ENCODE results near the gene CD2BP2. TPM values are rescaled to one million over a fixed set of nuclear protein-coding genes. Genes with fewer than 3 reads are reported as not detected.

Gene CD2BP2
- polyA plus RNA-seq, 6 donors from 2014 or later, result 24.2 to 36.1 (median 29.7) TPM

DNA sequence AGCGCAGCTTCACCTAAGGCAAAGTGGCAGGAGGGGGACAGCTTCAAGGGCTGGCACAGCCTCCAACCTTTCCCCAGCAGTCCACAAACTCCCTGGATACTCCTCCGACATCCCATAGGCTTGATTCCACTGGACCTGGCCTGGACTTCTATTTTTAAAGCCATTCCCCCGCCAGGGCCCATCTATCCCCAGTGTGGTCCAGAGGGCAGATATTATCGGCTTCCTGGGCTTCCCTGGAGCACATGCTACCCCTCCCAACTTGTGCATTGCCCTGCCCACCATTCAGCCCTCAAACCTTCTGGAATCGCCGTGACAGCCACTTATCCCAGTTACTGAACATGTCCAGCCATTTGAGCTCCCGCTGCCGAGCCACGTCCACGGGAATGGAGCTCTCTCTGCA is 10.1 kb upstream of the CD2BP2 start:
- Mint-ChIP-seq H3K27ac (no peak overlapping the region), H3K4me3 (no peak overlapping the region), H3K36me3 (peaks cover 7 to 15% of the 10 kb centered on the region in 2 donors), H3K9me3 (no peaks in the 10 kb centered on the region), H3K27me3 (no peaks in the 10 kb centered on the region), H3K4me1 (peaks cover 37 to 49% (median 45%) of the 10 kb centered on the region in 3 donors)
- DNase-seq (no peak), ATAC-seq (ENCODE audit: low read depth in 2 of 2) (no peak)

GRCh38 chr16:30361180-30361579 is 6.1 kb upstream of the CD2BP2 start:
- peaks cover 7 to 15% of the 10 kb centered on the region in 2 donors for H3K36me3 Mint-ChIP-seq
- H3K27me3 Mint-ChIP-seq, result no peaks in the 10 kb centered on the region
- DNase-seq, result no peak
- H3K9me3 Mint-ChIP-seq, result no peaks in the 10 kb centered on the region
- H3K27ac Mint-ChIP-seq, result peak overlapping the region in 1 of 6 donors; percentile 47
- peaks cover 15 to 26% (median 26%) of the 10 kb centered on the region in 3 donors for H3K4me1 Mint-ChIP-seq
- H3K4me3 Mint-ChIP-seq, result no peak overlapping the region
- no peak for ATAC-seq (ENCODE audit: low read depth in 2 of 2)

DNA sequence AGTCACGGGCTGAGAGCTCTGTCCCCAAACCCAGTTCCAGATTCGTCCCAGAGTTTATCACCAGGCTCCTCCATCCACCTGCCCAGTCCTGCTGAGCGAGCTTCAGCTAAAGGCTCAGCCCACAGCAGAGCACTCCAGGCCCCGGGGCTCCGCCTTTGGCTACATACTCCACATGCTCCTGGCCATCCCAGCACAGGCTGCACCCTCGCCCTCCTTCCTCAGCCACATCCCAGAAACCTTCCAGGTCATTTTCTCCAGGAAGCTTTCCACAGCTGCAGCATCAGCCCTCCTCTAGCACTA is 4.7 kb upstream of the CD2BP2 start:
- no peak overlapping the region for H3K27ac Mint-ChIP-seq
- H3K4me3 Mint-ChIP-seq, result peak overlapping the region in 1 of 8 donors; percentile 71
- H3K36me3 Mint-ChIP-seq, result peaks cover 7 to 15% of the 10 kb centered on the region in 2 donors
- no peaks in the 10 kb centered on the region for H3K27me3 Mint-ChIP-seq
- ATAC-seq (ENCODE audit: low read depth in 2 of 2), result no peak
- no peaks in the 10 kb centered on the region for H3K9me3 Mint-ChIP-seq
- peaks cover 19 to 33% (median 30%) of the 10 kb centered on the region in 3 donors for H3K4me1 Mint-ChIP-seq
- no peak for DNase-seq

GRCh38 chr16:30358990-30359870 is 4.1 kb upstream of the CD2BP2 start:
- no peak overlapping the region for H3K27ac Mint-ChIP-seq
- DNase-seq (no peak), ATAC-seq (ENCODE audit: low read depth in 2 of 2) (no peak)
- H3K36me3 Mint-ChIP-seq, result peaks cover 7 to 15% of the 10 kb centered on the region in 2 donors
- H3K4me3 Mint-ChIP-seq, result no peak overlapping the region
- H3K4me1 Mint-ChIP-seq, result peaks cover 23 to 38% (median 33%) of the 10 kb centered on the region in 3 donors
- H3K9me3 Mint-ChIP-seq, result no peaks in the 10 kb centered on the region
- H3K27me3 Mint-ChIP-seq, result no peaks in the 10 kb centered on the region

- H3K27ac Mint-ChIP-seq, result no peak overlapping the region
- no peak for DNase-seq
- H3K9me3 Mint-ChIP-seq, result no peaks in the 10 kb centered on the region
- no peak for ATAC-seq (ENCODE audit: low read depth in 2 of 2)
- H3K36me3 Mint-ChIP-seq, result peaks cover 7 to 15% of the 10 kb centered on the region in 2 donors
- H3K4me1 Mint-ChIP-seq, result peaks cover 27 to 45% (median 37%) of the 10 kb centered on the region in 3 donors
- no peaks in the 10 kb centered on the region for H3K27me3 Mint-ChIP-seq
- H3K4me3 Mint-ChIP-seq, result no peak overlapping the region
These were observed 3.4 kb upstream of the CD2BP2 start for GRCh38 chr16:30358577-30358936.

- Mint-ChIP-seq H3K27me3 (no peaks in the 10 kb centered on the region), H3K36me3 (peaks cover under 1 to 10% of the 10 kb centered on the region in 2 donors), H3K4me3 (peak overlapping the region in 1 of 8 donors; percentile 72), H3K27ac (peak overlapping the region in 2 of 6 donors; percentile 24 to 94), H3K4me1 (peaks cover 29 to 46% (median 35%) of the 10 kb centered on the region in 3 donors), H3K9me3 (no peaks in the 10 kb centered on the region)
- no peak for DNase-seq
- ATAC-seq (ENCODE audit: low read depth in 2 of 2), result no peak
These were observed 2.8 kb upstream of the CD2BP2 start for GRCh38 chr16:30357715-30358576.

GRCh38 chr16:30357085-30357714 is 2.1 kb upstream of the CD2BP2 start:
- Mint-ChIP-seq H3K4me1 (peaks cover 27 to 52% (median 38%) of the 10 kb centered on the region in 3 donors), H3K27me3 (no peaks in the 10 kb centered on the region), H3K9me3 (no peaks in the 10 kb centered on the region), H3K4me3 (peak overlapping the region in 6 of 8 donors; percentile 42 to 98 (median 56)), H3K36me3 (peaks cover 0 to 2% of the 10 kb centered on the region in 2 donors), H3K27ac (peak overlapping the region in 4 of 6 donors; percentile 15 to 98 (median 94))
- no peak for DNase-seq
- no peak for ATAC-seq (ENCODE audit: low read depth in 2 of 2)

- peak overlapping the region in 5 of 6 donors; percentile 83 to 99 (median 98) for H3K27ac Mint-ChIP-seq
- H3K9me3 Mint-ChIP-seq, result no peaks in the 10 kb centered on the region
- no peak for ATAC-seq (ENCODE audit: low read depth in 2 of 2)
- H3K27me3 Mint-ChIP-seq, result no peaks in the 10 kb centered on the region
- DNase-seq, result no peak
- H3K36me3 Mint-ChIP-seq, result no peaks in the 10 kb centered on the region
- peak overlapping the region; percentile 93 to 98 (median 96) for H3K4me3 Mint-ChIP-seq
- H3K4me1 Mint-ChIP-seq, result peaks cover 31 to 58% (median 38%) of the 10 kb centered on the region in 3 donors
These were observed 1.4 kb upstream of the CD2BP2 start for GRCh38 chr16:30356401-30357084.

- no peaks in the 10 kb centered on the region for H3K36me3 Mint-ChIP-seq
- DNase-seq, result no peak
- no peaks in the 10 kb centered on the region for H3K9me3 Mint-ChIP-seq
- H3K27ac Mint-ChIP-seq, result peak overlapping the region; percentile 93 to 99 (median 98)
- no peaks in the 10 kb centered on the region for H3K27me3 Mint-ChIP-seq
- ATAC-seq (ENCODE audit: low read depth in 2 of 2), result no peak
- H3K4me3 Mint-ChIP-seq, result peak overlapping the region; percentile 93 to 98 (median 96)
- peaks cover 36 to 64% (median 43%) of the 10 kb centered on the region in 3 donors for H3K4me1 Mint-ChIP-seq
These were observed 823 bp upstream of the CD2BP2 start for GRCh38 chr16:30355954-30356308.

- DNase-seq, result no peak
- Mint-ChIP-seq H3K4me1 (peaks cover 48 to 75% (median 52%) of the 10 kb centered on the region in 3 donors), H3K36me3 (no peaks in the 10 kb centered on the region), H3K27me3 (no peaks in the 10 kb centered on the region), H3K27ac (peak overlapping the region; percentile 97 to 99 (median 98)), H3K4me3 (peak overlapping the region; percentile 93 to 98 (median 96)), H3K9me3 (no peaks in the 10 kb centered on the region)
- peak; percentile 26 to 37 for ATAC-seq (ENCODE audit: low read depth in 2 of 2)
These were observed 525 bp downstream of the CD2BP2 start for GRCh38 chr16:30354423-30355143.

- peak overlapping the region; percentile 93 to 98 (median 96) for H3K4me3 Mint-ChIP-seq
- H3K9me3 Mint-ChIP-seq, result no peaks in the 10 kb centered on the region
- no peaks in the 10 kb centered on the region for H3K27me3 Mint-ChIP-seq
- H3K36me3 Mint-ChIP-seq, result no peaks in the 10 kb centered on the region
- H3K27ac Mint-ChIP-seq, result peak overlapping the region in 3 of 6 donors; percentile 27 to 98 (median 54)
- ATAC-seq (ENCODE audit: low read depth in 2 of 2) (no peak), DNase-seq (no peak)
- H3K4me1 Mint-ChIP-seq, result peaks cover 55 to 84% (median 61%) of the 10 kb centered on the region in 3 donors
These were observed 1.5 kb downstream of the CD2BP2 start for GRCh38 chr16:30353438-30354129.
